ENCODE measurements around the gene LRRTM1. TPM values are rescaled to one million over a fixed set of nuclear protein-coding genes. Genes with fewer than 3 reads are reported as not detected.
A peak's percentile ranks its signal among the peaks of the same experiment; 100 is the strongest.

LRRTM1 gene
- total and polyA plus RNA-seq, 2 of the 8 experiments (the other 6 are each of a cell fraction or from before 2014, with no cell fraction given) = 1.4 to 2.3 TPM

- TF ChIP-seq KDM1A (IDR thresholded peaks at IDR 0.05; ENCODE audit: borderline replicate concordance, low read length) (no peak), ZNF274 (IDR thresholded peaks at IDR 0.05; ENCODE audit: borderline replicate concordance, extremely low read depth, low read length) (no peak), JUND (IDR thresholded peaks at IDR 0.05; ENCODE audit: low read length) (no peak), HDAC6 (IDR thresholded peaks at IDR 0.05; ENCODE audit: low read depth, low read length) (no peak), TEAD4 (IDR thresholded peaks at IDR 0.05; ENCODE audit: low read depth, low read length) (no peak), BACH1 (IDR thresholded peaks at IDR 0.05; ENCODE audit: low read length) (no peak), HDAC2 (IDR thresholded peaks at IDR 0.05; ENCODE audit: borderline replicate concordance in 1 of 2, low read depth in 2 of 2, low read length in 2 of 2) (0 out of 4 replicates have a peak, but pooled peaks of 1 of the 2 experiments have one; percentile 22), CEBPB (IDR thresholded peaks at IDR 0.05; ENCODE audit: low read depth, low read length) (no peak), NANOG (IDR thresholded peaks at IDR 0.05; ENCODE audit: insufficient read depth, low read depth, low read length, poor library complexity, severe bottlenecking) (no peak), SP4 (IDR thresholded peaks at IDR 0.05; ENCODE audit: low read length) (no peak), BCL11A (IDR thresholded peaks at IDR 0.05; ENCODE audit: low read depth in 2 of 2, low read length in 2 of 2) (no peak), RFX5 (IDR thresholded peaks at IDR 0.05; ENCODE audit: borderline replicate concordance, low read depth, low read length) (no peak), USF2 (IDR thresholded peaks at IDR 0.05; ENCODE audit: low read length) (no peak), MAX (IDR thresholded peaks at IDR 0.05) (peak; percentile 83), TBP (IDR thresholded peaks at IDR 0.05; ENCODE audit: low read depth, low read length) (peak; percentile 13; the same call in 1 of the 2 replicates), MAFK (IDR thresholded peaks at IDR 0.05; ENCODE audit: low read depth, low read length) (no peak), GABPA (IDR thresholded peaks at IDR 0.05; ENCODE audit: borderline replicate concordance, insufficient read depth, low read length) (no peak), CBX5 (IDR thresholded peaks at IDR 0.05; ENCODE audit: low read depth, low read length) (no peak), RNF2 (IDR thresholded peaks at IDR 0.05; ENCODE audit: borderline replicate concordance, low read depth, low read length, missing control alignments, poor library complexity, severe bottlenecking) (peak; percentile 61), CHD2 (IDR thresholded peaks at IDR 0.05; ENCODE audit: low read length) (no peak), EP300 (IDR thresholded peaks at IDR 0.05; ENCODE audit: borderline replicate concordance in 1 of 2, low read depth in 2 of 2, low read length in 2 of 2) (no peak), PHF8 (conservative IDR thresholded peaks at IDR 0.05; ENCODE audit: low read depth, low read length) (no peak), YY1 (IDR thresholded peaks at IDR 0.05; ENCODE audit: low read depth, low read length) (no peak)
Measured at GRCh38 chr2:80302314-80303005, 2.1 kb downstream of the LRRTM1 start (continued).
